GM18520 (cell line): ENCODE results near the gene DOCK10.

Source experiments
- ATAC-seq: cut with Tn5 transposase; IDR thresholded peaks from one replicate; pipeline ENCODE4 v1.9.1; 2021; ENCODE audit not compliant: unreplicated experiment

The DOCK10 gene

DNA sequence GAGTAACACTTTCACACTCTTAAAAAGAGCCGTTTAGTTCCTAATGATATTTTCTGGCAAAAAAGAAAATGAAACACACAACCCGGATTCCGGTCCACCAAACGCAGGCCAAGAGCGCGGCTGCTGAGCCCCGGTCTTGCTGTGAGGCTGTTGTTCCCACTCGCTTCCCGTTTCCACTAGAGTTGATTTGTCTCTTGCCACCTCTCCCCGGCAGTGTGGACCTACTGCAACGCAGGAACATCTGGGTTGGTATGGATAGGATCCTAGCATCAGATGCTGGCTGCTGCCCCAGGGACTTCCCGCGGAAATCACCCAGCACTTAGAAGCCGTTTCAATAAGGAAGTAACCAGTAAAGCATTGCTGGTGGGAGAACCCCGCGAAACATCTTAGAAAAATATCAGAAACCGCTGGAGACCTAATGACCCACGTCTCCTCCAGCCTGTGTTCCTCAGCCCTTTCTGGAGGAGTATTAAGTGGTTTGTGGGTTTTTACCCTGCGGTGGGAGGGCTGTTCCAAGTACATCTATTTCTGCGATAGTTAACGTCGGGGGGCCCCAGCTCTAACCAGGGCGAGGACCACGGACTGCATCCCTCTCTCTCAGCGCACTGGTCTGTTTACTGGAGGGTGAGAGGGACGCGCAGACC is 939 bp downstream of the DOCK10 start:
- ATAC-seq = peak; percentile 45

DNA sequence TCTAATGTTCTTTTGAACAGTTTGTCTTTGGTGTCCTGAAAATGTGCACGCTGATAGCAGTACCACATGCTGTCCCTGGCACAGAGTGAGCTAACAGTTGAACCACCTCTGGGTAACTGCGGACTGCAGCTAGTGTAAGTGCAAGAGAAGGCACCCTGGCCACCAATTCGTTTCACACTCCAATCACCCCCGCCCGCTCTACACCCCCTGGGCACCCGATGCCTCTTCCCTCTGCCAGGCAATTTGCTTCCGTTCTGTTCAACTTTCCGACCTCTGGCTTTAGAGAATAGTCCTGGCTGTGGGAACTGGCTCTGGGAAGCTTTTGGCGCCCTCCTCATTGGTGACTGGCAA is 1.4 kb downstream of the DOCK10 start:
- peak; percentile 20 for ATAC-seq

DNA sequence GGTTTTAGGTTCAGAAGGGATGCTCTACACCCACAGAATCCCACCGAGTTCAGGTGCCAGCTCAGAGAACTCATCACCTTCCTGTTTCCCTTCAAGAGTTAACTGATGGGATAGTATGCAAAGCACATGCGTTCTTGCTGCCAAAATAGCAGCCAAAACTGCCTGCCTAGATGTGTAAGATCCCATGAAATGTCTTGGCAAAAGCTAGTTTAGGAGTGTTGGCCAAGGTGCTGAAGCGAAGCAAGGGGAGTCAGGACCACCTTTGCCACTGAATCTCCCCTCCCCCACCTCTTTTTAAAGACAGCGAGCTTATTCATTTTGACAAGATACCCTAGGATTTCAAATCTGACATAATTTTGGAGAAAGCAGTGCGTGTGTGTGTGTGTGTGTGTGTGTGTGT is 2.1 kb downstream of the DOCK10 start:
- no peak for ATAC-seq

DNA sequence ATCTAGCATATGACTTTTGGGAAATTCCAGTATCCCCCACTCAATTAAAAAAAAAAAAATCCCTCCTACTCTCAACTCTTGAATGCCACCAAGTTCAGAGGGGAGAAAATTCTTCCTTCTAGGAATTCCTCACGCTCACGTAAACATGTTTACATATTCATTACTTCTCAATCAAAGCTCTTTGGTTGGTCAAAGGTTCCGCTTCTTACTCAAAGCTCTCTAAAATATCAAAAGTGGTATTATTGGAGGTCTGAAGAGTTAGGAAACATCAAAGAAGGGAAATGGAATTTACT is 4.1 kb downstream of the DOCK10 start:
- no peak for ATAC-seq

DNA sequence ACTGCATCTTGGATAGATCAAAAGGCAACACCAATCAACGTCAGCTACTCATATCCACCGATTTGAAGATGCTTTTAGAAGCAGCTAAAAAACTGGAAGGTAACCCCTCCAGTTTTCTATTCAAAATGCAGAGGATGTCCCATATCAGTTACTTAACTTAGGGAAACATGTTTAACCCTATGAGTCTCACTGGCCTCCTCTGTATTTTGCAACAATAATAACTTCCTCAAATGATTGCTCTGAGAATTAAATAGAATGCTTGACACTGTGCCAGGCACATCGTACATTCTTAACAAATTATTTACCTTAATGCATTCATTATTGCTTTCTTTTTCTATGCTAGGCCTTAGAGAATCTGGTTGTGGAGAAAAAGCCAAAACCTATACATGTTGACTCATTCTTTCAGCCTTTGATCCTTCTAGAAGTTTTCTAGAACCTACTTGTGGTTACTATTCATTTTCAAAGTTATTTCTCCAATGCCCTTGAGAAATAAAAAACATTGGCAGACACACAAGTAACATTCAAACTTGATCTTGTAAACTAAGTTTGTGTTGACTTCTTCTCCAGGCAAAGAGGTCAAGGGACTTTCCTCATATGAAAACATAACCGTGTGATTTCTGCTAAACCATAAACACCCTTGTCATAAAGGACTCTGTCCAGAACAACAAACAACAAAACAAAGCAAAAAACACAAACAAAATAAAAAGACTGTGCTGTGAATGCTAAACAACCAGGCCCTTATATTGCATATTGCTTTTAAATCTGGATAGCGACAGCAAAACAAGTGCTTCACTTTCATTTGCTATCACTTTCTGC is 4.6 kb downstream of the DOCK10 start:
- no peak for ATAC-seq

DNA sequence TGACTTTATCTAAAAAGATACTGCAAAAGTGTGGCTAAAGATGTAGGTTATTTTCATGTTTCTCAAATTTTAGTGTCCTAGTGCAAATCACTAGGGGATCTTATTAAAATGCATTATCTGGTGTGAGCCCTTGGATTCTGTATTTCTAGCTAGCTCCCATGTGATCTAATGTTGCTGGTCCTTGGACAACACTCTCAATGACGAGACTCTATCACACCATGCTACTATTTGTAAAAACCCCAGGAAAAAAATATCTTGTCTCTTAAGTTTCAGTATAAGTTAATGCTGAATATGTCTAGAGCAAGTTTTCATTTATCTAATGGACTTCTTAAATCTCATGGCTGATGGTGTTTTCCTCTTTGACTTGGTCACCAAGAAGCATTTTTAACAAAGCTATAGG is 5.8 kb downstream of the DOCK10 start:
- no peak for ATAC-seq

DNA sequence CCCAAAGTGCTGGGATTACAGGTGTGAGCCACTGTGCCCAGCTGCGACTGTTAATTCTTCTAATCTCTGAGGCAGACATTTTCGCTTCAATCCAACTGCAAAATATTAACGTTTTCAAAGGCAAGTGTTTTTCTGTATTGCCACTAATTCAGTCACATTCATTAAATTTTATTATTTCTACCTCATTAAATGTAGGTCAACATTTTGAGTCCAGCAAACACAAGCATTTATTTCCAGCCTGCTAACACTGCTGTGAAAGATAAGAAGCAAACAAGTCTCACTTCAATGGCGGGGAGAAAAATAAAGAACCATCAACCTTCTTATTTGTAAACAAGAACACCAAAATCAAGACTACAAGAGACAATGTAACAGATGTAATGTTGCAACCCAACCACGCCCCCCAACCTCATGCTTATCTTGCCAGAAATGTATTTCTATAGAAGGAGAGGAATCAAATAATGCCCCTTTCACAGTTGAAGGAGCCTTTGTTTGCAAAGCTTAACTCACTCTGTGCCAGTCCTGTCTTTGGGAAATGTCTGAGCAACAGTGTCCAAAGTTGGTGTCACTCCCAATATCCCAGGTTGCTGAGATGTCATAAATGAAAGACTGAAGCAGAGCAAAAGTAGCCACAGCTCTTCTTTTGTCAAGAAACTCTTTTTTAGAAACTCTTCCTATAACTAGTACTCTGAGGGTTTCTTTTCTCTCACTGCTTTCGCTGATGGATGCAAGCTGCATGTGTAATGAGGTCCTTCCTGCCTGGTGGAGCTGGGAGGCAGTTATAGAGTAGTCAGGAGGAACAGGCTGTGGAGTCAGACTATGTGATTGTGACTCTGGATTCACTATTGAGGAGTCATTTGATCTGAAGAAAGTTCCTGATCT is 8.6 kb downstream of the DOCK10 start:
- ATAC-seq = no peak

DNA sequence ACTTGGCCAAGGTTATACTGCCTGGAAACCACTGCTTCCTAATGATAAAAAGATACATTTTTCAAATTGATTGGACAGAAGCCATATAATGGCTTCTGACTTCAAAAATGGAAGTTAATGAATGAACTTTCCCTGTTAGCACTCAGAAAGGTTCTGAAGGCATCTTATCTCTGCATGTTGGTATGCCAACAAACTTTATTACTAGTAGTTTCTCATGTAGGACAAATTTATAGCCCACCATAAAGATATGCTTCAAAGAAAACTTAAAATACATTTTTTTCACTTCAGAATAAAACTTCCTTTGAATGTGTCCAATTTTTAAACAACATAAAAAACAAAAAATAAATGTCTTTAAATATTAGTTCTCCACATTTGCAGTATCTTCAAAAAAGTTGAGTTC is 10.0 kb downstream of the DOCK10 start:
- ATAC-seq = no peak

DNA sequence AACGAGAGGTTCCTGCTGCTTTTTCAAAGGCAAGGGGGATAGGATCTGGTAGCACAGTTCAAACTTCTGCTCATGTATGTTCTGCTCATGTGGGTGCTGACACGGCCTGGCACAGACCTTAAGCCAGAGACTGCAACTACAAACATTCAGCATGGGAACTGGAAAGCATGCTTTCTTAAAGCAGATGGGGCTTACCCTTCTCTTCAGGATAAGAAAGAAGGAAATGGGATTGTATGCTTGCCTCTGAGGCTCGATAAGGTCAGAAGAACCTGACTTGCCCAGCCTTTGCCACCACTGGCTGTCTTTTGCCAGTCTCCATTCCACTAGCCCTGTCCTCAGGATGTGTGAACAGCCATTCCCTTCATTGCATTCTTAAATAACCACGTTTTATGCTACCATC is 10.7 kb downstream of the DOCK10 start:
- no peak for ATAC-seq

DNA sequence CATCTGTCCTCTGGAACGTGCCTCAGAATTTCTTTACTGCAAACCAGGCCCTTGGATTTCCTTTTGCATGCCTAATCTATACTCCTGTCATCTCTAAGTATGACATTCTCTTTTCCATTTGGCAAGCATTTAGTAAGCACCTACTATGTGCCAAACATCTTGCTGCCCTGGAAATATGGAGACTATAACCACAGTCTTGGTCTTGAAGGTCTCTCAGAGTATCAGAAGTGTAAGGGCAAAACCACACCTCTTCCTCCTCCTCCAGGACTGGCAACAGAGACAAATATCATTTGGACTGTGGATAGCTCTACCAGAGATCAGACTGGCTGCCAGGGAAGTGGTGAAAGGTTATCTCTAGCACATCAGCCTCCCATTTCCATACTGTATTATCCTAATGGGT is 11.4 kb downstream of the DOCK10 start:
- ATAC-seq = no peak

DNA sequence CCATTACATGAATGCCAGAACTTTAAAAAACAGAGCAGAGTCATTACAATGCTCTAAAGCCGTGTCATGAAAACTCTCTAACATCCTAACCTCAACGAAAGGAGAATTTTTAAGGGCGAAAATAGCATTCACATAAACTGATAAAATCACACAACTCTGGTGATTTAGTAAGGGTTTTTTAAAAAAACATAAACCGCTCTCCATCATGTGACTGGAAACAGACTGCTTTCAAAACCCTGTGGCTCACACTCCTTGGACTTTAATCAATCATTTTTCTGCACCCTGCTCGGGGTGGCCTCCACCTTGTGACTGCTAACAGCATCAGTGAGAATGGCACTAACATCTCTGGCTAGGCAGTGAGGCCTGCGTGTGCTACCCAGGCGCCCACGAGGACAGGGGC is 12.1 kb downstream of the DOCK10 start:
- ATAC-seq = no peak

DNA sequence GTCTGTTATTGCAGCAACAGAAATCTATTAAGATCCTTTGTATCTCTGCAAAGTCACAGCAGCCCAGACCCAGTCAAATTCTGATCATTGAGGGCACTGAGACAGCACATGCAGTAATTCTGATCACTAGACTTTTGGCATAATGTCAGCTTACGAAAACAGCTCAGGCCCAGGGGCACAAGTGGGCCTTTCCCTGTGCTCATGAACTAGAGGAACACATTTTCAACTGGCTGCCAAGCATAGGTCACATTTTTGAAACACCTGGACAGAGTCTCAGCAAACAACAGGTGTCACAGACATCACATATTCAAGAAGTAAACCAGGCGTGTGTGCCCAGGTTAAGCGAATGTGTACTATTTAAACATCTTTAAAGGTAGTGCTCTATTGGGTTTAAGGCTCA is 13.7 kb downstream of the DOCK10 start:
- no peak for ATAC-seq

DNA sequence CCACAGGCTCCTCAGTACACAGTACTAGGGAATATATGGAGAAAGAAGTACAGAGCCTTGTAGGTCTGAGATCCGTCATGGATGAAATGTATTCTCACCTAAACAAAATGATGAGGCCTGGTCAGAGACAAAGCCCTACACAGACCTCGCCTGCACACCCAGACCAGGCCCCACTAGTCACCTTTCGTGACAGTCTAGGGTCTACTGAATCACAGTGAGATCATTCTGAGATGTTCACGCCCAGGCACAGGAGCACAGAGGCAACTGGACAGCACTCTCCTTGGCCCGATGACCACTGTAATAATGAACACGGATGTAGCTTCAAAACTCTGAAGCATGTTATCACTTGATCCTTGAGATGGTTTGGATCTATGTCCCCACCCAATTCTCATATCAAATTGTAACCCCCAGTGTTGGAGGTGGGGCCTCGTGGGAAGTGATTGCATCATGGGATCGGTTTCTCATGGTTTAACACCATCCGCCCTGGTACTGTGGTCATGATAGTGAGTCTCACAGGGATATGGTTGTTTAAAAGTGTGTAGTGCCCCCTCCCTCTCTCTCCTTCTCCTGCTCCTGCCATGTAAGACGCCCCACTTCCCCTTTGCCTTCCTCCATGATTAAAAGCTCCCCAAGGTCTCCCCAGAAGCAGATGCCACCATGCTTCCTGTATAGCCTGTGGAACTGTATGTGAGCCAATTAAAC is 15.1 kb downstream of the DOCK10 start:
- no peak for ATAC-seq

DNA sequence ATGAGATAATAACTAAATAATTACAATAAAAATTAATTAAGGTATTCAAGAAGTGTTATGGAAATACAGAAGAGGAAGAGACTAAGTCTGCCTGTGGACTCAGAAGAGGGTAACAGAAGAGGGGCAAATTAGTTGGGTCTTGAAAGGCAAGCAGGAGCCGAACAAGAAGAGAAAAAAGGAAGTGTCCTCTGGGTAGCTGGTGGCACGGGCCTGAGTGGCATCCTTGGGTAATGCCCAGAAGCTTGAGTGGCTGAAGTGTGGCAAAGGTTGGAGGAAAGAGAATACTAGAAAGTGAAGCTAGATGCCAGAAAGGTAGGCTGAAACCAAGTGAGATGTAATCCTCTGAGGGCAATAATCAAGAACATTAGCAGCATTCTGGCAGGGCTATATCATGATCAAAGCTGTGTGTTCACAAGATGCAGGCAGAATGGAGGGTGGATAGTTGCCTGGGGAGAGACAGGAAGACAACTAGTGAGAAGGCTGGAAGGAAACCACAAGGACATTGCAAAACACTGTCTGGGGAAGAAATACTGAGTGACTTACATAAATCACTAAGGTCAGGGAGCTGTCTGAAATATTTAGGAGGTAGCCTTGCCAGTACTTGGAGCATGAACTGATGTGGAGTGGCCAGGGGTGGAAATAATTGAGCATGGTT is 16.2 kb downstream of the DOCK10 start:
- no peak for ATAC-seq

DNA sequence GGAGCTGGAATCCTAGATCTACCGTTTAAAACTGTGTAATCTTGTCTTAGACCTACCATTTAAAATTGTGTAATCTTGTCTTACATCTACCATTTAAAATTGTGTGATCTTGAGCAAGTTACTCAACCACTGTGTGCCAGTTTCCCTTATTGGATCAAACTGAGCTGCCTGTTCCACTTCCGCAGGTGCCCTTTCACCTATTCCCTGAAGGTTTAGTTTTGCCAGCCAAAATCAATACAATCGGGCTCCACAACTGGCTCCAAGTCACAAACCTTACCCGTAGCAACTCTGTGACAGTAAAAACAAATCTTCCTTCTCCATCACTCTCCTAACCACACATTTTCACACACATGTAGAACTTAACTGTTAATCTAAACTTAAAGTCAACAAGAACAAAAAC is 20.1 kb downstream of the DOCK10 start:
- no peak for ATAC-seq

DNA sequence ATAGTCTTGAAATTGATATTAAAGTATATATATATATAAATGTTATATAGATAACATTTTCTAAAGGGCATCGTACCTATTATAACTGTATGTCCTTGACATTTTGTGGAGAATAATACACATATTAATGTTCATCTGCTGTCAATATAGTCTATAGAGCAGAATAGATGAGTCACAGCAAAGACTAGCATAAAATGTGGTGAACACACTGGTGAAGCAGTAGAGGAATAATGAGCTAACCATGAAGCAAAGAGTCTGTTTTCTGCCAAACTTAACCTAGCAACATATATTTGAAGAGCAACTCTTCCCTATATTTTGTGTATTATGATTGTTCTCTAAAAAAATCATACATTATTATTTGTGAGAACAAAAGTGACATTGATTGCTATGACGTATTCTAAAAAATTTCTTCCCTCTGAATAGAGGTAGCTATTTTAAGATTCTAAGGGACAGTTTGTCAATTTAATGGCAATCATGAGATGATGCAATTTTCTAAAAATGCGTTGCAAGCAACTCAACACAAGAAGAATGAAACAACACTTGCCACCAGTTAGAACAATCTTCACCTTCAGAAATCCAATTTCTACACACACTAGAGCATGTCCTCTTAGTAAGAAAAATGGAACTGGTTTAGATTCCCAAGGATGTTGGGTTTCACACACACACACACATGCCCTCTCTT is 22.0 kb downstream of the DOCK10 start:
- ATAC-seq = no peak

DNA sequence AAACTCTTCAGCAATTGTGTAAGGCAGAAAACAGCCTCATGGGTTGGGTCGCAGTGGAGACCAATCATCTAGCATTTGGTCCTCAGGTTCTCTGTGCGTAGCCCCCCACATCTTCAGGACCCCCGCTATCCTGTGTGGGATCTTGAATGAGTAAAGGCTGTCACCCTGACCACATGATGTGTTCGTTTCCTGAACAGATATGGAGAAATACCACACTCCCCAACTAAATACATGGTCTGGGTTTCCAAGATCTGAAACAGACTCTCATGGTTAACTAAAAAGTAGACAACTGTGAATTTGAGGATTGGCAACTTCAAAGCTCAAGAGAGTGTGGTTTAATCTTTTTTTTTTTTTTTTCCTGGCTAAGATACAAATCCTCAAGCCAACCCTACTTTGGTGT is 23.2 kb downstream of the DOCK10 start:
- ATAC-seq = no peak

DNA sequence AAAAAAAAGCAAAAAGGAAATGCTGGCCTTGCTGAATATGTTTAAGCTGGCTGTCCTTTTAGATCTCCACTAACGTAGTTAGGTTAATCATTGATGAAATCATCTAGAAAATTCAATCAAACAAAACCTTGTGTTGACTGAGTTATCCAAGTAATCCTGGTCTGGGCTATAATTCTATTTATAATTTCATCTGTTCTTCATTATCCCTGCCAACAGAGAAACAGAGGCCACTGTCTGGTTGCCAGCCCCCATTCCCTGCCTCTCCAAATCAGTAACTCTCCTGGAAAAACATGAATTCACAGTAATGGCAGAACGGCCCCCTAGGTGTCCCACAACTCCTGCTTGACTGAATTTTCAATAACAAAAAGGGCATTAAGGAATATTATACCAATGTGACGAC is 24.6 kb downstream of the DOCK10 start:
- no peak for ATAC-seq

DNA sequence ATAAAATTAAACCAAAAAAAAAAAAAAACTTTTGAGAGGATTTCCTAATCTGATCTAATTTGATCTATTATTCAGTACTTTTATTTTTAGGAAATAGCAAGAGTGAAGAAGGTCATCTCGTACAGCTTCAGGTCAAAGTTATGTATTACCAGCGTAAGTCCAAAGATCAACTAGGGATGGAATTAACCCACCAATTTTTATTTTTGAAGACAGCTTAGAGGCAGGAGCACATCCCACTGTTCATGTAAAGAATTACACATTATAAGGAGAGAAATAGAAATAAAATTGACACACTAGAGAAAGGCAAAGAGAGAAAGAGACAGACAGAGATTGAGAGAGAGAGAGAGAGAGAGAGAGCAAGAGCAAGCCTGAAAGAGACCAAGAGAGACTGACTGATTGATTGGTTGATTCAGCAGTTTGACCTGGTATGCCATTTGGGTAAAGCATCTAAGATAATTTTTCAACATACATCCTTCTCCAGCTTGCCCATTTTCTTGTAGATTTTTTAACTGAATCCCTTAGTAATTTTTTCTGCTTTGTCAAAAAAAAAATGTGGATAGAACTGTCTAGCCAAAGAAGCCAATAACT is 25.1 kb downstream of the DOCK10 start:
- no peak for ATAC-seq
